T-helper 1 cell (primary cell): ENCODE data around the gene NOP10.
"Not testable (repeated sequence)": the region's sequence is repeated elsewhere in the genome, so short reads cannot be mapped to it uniquely, and the experiment has no call there.

ENCODE experiments used
- DNase-seq, 5 donors: peaks; one replicate each; pipeline ENCODE4 v3.0.0-alpha.2; 2012 to 2020
- total RNA-seq, 4 donors: gene quantifications; one replicate each; lab custom pipeline; 2026; lab: John Stamatoyannopoulos, UW

The NOP10 gene
- total RNA-seq, result 22.2 to 40.5 (median 30.4) reads per million in 4 donors

DNA sequence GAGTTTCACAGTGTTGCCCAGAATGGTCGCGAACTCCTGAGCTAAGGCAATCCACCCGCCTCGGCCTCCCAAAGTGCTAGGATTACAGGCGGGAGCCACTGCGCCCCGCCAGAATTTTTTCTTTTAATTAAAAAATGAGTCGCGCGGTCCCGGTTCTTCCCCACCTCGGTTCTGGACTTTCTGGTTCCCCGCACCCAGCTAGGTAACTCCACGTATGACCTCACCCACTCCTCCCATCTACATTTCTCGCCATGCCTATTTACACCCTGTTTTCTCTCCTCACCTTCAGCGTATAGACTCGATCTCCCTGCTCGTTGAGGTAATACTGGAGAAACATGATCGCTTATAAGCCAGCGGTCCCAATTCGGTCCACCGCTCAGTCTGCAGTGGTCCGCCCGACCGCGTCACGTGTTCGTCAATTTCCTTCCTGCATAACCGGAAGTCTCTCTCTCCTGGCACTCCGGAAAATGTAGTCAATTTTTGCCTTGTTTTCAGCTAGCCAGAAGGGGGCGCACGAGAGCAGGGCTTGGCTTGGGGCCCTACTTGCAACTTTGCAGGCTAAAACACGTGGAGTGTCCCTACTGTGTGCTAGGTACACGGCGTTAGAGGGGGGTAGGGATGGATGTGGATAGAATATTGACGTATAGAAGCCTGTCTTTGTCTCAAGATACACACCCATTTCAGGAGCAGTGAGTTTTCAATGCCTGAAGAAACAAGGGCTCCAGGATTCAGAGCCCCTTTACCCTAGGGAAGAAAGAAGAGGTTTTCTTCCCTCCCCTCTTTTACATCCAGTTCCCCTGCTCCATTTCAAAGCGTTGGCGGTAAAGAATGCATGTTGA lies at the start of gene NOP10, which contains the start of gene NUTM1:
TSS of gene NOP10 (minus strand) at position 400 of the 839 bp plus-strand sequence. CDS start at position 337, 63 bp downstream.
TSS of gene NUTM1 (plus strand) at position 579 of the 839 bp plus-strand sequence. CDS start 382 bp downstream, outside the sequence.
- peak; percentile 83 to 92 (median 90) for DNase-seq

DNA sequence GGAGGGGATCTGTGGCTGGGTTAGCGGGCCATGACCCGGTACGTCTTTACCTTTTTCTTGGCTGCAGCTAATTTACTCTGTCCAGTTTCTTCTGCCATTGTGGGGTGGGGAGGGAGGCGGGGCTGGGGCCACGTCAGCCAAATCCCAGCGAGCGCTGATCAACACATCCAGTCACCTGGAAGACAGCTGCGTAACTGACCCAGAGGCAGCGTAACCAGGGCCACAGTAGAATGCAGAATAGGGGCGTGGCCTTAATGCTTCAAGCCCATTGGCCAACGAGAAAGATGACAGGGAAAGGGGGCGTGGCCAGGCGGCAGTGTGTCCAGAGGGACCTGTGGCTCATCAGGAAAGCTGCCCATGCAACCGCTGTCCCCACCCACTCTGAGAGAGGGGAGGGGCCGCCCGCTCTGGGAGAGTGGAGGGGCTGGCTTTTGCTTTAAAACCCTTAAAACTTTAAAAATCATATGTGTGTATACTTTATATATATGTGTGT lies 46.7 kb upstream of the NOP10 start:
- DNase-seq, result not testable (repeated sequence)

DNA sequence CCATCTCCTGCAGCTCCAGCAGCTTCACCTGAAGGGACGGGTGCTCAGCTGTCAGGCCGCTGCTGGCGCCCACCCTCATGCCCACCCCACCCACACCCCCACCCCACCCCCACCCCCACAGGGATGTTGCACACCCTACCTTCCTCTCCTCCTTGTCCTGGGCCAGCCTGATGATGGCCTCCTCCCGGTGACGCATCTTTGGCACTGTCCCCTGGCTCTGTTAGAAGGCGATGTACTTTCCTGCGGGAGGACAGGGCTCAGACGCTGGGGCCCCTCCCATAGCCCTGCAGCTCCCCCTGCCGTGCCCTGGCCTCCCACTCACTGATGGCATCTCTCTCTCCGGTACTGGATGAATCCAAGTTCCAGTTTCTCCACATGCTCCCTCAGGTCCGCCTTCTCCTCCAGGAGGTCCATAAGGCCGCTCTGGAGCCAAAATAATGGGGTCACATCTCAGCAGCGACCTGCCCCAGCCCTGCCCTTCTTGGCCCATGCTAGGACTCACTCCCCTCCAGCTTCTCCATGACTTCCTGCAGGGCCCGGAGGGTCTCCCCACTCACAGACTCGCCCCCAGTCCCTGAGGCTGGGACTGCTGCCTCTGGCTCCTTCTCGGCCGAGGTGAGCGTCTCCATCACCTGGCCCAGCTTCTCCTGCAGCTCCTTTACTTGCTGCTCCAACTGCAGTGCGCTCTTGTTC lies 39.0 kb upstream of the NOP10 start:
- DNase-seq, result not testable (repeated sequence)

DNA sequence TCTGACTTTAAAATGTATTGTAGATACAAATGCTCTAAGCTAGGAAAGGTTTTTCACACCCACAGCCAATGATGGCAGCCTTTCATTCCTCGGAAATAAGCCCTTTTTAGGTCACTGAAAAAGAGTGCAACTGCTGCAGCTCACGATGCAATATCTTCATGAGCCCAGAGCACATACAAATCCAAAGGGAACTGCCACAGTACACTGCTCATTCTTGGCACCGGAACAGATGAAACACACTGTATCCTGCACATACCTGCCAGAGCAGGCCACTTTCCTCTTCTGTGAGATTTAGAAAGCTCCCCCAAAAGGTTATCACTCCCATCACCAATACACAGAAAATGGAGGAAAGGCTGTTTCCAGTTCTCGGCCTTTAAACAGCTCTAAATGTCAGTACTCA lies 37.6 kb upstream of the NOP10 start:
- DNase-seq, result not testable (repeated sequence)

DNA sequence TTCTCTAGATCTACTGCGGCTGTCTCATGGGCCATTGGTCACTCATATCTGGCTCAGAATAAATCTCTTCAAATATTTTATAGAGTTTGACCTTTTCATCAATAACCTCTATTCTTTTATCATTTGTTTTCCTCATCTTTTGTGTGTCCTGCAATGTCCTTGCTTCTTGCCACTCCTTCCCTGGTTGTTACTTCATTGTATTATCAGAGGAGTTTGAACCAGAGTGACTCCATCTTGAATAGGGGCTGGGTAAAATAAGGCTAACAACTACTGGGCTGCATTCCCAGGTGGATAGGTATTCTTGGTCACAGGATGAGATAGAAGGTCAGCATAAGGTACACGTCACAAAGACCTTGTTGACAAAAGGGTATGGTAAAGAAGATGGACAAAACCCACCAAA lies 33.9 kb upstream of the NOP10 start:
- no peak for DNase-seq

DNA sequence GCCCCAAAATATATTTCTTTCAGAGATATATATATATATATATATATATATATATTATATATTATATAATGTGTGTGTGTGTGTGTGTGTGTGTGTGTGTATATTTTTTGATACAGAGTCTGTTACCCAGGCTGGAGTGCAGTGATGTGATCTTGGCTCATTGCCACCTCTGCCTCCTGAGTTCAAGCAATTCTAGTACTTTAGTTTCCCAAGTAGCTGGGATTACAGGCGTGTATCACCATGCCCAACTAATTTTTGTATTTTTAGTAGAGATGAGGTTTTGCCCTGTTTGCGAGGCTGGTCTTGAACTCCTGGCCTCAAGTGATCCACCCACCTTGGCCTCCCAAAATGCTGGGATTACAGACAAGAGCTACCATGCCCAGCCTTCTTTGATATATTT lies 32.6 kb upstream of the NOP10 start:
- DNase-seq, result not testable (repeated sequence)

DNA sequence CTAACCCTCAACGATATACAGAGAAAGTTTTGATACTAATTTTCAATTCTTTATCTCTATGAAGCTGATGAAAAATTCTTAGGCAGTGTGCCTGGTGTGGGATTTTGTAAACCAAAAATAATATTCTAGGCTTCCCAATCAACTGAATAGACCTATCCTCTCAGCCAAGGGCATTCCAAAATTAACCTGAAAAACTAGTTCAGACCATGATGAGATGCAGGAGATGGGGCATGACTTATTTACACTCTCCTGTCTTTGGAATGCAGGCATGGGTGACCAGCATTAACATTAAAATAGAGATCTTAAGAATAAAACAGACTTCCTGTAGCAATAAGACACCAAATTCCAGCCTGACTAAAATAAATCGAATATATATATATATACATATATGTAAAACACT lies 31.9 kb upstream of the NOP10 start:
- no peak for DNase-seq

DNA sequence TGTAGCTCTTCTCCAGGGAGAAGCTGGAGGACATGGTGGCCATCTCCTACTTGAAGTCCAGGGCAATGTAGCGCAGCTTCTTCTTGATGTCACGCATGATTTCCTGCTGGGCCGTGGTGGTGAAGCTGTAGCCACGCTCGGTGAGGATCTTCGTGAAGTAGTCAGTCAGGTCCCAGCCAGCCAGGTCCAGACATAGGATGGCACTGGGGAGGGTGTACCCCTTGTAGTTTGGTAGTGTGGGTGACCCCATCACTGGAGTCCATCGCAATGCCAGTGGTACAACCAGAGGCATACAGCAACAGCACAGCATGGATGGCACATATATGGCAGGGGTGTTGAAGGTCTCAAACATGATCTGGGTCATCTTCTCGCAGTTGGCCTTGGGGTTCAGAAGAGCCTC lies 31.0 kb upstream of the NOP10 start:
- no peak for DNase-seq

DNA sequence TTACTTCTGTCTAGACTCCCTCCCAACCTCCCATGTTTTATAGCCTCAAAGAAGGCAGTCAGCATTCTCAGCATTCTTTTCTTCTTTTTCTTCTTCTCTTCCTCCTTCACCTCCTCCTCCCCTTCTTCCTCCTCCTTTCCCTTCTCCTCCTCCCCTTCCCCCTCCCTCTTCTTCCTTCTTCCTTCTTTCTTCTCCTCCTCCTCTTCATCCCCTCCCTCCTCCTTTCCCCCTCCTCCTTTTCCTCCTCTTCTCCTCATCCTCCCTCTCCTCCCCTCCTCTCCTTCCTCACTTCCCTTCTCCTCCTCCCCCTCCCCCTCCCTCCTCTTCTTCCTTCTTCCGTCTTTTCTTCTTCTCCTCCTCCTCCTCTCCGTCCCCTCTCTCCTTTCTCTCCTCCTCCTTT lies 27.7 kb upstream of the NOP10 start:
- no peak for DNase-seq

DNA sequence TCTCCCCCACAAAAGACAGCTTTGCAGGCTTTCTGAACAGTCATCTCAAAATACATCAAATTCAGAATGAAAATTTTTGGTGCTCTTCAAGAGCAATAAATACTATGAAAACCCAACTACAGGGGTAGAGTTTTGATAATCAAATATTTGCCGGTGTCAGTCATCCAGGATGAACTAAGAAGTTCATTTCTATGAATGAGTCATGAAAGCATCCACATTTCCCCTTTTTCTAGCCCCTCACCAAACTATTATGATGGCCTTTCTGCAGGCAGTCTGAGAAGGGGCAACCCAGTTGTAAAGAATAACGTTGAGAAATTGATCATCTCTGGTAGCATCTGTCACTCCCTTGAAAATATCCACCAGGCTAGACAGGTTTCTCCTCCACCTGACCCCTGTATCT lies 27.2 kb upstream of the NOP10 start:
- DNase-seq, result no peak

DNA sequence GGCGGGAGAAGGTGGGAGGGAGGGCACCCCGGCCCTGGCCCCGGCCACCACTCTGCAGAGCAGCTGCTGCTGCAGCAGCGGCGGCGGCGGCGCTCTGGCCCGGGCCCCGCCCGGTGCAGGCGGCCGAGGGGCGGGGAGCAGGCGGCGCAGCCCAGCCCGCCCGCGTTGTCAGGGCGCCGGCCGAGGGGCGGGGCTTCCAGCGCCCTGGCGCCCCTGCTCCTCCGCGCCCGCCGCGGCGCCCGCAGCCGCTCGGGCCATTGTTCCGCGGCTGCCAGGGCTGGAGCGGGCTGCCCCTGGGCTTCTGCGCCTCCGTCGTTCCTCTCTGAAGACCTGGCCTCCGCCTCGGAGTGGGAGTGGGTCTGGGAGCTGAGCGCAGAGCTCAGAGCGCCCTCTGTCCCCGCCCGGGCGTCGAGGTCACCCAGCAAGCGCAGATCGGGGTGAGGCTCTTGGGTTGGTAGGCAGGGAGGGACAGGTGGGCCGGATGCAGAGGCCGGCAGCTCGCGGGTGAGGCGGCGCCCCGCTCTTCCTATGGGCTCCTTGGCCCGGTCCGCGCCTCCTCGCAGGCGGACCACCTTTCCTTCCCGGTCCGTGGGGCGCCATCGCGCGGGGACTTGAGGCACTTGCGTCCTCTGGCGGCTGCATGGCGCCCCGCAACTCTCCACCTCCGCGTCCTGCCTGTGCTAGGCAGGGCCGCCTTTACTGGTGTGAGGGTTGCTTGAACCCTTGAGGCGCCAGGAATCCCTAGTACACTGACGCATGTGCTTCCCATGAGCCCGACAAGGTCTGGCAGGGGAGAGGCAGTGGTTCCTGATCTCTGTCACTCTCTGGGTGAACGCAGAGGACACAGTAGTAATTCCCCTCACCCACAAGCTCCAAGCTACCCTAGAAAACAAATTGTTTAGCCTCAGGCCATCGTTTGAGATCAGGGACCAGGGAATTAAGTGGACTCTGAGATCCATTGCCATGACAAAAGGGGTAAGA lies 24.5 kb upstream of the NOP10 start, which contains the start of gene LPCAT4:
TSS of gene LPCAT4 (minus strand) at position 96 of the 981 bp plus-strand sequence. CDS start 96 bp downstream, outside the sequence.
- DNase-seq, result peak; percentile 81 to 96 (median 85)

DNA sequence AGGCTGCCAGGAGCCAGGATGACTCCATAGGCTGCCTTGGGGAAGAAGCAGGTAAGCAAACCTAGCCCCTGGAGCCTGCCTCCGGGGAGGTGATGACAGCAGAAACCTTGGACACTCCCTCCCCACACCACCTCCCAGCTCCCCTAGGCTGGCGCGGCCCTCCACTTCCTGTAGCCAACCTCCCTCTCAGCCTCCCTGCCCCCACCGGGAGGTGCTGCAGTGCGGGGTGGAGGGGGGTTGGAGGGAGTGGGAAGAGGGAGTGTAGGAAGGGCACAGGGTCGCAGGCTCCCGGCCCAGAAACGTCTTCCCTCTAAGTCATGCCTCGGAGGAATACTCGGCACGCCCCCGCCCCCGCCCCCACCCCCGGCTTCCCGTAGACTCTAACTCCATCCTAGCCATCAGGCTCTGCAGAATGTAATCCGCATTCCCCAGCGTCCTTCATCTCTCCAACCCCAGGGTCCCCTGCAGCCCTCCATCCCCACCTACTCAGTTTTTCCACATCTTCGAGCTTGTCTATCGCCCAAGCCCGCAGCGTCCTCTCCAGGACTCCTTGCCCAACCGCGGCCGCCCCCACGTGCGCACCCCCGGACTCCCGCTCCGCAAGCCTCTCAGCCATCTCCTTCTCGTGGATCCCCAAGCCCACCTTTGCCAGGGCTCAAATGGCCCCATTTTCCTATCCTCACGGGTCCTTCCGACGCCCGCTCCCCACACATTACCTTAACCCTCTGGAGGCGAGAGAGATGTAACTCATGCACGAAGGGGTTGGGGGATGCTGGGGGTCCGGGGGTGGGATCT lies 23.5 kb upstream of the NOP10 start:
- peak; percentile 22 to 52 (median 30) for DNase-seq

DNA sequence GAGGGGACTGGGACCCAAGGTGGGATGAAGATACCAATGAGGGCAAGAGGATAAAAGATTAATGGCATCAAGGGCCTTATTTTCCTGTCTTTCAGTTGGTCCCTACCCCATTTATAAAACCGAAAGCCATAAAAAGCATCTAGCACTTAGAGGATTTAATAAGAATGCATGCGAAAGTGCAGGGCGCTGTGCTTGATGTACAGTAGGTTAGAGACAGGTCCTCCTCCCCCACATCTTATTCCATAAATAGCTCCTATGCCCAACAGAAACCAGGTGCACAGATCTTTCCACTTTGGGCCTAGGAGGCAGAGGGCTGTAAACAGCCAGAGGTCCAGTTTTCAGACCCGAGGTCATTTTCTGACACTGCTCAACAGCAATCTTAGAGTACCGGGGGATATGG lies 22.9 kb upstream of the NOP10 start:
- DNase-seq, result no peak

DNA sequence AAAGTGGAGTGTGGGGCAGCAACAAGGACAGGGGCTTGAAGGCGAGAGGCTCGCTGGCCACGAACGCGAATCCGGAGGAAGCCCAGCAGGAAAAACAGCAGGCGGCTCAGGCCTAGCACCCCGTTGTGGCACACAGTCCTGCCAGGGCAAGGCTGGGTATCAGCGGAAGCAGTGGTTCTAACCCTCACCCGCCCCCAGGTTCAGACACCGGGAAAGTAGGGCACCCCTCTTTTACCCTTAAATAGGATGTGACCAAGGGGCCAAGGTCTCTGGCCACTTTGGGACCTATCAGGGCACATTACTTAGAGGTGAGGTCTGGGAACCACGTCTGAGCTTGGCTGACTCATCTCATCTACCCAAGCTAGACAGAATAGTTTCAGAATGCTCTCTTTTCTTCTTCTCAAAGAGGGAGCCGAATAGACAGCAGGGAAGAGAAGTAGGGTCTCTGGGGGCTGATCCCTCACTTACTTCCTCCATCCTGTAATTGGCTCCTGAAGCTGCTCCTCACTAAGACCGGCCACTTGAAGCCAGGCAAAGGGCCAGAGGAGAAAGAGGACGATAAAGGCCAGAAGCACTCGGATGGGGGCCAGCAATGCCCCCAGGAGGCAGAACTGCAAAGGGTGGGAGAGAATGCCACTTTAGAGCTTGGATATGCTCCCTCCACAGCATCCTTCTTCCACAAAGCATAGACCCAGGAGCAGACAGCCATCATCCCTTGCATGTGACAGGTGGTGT lies 22.3 kb upstream of the NOP10 start:
- DNase-seq, result no peak

DNA sequence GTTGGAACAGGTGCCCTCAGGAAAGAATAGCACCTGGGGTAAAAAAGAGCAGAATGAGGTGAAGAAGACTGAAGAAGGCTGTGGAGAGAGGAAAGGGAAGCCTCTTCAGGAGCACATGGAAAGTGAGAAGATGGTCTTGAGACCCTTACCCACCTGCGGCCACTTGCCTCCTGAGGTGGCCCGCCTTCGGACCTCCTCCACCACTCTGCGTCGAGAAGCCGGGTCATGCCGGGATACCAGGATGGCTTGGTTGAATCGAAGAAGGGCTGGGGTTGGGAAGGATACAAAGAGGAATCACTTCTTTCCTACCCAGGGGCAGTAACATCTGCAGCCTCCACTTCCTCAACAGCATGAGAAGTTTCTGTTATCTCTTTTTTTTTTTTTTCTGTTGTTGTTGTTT lies 21.1 kb upstream of the NOP10 start:
- DNase-seq, result no peak

DNA sequence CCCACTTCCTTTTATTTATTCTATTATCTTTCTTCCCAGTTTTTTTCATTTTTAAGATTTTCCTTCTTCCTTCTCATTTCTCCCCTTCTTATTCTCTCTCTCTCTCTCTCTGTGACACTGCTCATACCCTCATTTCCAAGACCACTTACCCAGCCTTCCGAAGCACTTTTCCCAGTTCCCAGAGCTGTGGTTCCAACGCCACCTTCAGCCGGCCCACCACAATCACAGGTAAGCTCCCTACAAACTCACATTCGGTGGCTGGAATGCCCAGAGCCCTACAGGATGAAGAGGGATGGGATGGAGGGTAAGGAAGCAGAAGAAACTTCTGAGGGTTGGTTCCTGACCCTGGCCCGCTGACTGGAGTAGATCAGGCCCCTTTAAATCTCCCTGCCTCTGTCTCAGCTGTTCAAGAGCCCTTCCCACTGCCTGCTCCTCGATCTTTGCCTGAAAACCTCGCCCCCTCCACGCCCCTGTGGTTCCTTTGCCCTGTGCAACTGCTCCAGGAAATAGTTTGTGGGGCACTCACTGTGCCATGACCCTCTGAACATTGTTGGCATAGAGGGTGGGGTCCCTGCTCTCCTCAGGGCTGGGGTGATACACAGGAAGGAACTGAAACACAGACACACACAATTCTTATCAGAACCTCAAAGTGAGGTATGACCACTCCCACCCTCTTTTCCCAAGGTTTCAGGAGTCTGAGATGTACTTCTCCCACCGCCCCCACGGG lies 19.3 kb upstream of the NOP10 start:
- DNase-seq, result no peak

DNA sequence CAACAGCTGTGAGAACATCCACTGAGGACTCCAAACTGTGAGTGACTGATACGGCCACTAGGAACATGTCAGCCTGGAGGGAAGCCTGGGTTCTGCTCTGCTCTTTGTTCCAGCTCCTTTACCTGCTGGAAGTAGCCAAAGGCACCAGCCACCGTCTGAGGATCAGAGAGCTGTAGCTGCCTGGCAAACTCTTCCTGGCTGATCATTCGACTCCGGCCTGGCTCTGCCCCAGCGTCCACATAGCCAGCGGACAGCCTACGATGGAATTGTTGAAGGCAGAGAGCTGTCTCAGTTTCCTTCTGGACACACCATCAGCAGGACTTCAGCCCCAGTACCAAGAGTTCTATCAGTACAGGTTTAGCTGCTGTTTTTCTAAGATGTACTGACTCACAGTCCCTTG lies 18.3 kb upstream of the NOP10 start:
- no peak for DNase-seq

DNA sequence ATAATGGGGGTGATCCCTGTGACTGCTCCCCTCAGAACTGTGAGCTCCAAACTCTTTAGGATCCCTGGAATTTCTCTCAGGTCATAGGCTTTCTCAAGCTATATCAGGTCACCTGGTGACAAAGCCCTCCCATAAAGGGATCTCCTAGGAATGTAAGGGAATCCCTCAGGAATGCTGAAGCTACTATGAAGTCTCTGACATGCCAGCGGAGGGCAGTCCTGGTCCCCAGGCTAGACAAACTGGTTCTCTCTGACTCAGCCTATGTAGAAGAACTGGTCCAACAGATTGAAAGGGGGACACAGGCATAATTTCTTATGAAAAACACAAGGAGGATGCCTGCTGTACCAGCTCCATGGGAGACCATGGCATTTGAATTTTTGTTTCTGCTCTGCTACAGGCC lies 17.4 kb upstream of the NOP10 start:
- DNase-seq, result no peak

DNA sequence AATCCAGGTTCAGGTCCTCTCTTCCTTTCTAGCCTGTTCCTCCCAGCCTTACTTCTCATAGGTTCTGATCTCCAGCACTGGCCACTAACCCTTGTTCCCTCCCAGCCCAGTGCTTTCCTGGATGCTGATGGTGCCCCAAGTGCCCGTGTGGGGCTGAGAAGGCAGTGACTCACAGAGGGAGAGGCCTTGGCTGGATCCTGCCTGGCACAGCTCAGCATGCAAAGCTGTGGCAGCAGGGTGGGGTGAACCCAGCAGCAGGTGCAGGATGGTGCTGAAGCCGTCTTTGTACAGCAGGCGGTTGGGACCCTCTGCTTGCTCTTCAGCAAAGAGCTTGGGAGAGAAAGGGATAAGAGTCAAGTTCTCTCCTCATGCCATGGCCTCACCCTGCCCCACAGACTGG lies 16.5 kb upstream of the NOP10 start:
- no peak for DNase-seq

DNA sequence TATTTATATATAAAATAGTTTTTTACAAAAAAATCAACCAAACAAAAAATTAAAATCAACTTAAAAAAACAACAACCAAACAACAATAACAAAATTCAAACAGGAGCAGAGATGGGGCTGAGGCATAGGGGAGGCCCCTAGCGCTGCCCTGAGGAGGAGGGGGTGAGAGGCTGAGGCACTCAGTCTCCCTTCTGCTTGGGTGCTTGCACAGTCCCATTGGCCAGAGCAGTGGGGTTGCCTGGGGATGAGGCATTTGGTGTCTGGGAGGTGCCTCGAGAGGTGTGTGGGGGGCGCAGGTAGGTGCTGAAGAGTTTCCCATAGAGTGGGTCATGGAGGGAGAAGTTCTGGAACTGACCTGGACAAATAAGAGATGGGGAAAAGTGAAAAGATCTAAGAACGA lies 16.0 kb upstream of the NOP10 start:
- DNase-seq, result no peak
